Naive thymus-derived CD8-positive, alpha-beta T cell (primary cell): ENCODE results near the gene PLPPR5. TPM values are rescaled to one million over a fixed set of nuclear protein-coding genes. Genes with fewer than 3 reads are reported as not detected.

Experiments used
- ATAC-seq, 2 donors: fragments of 150-1000 bp; cut with Tn5 transposase in 1 of 2; sonication (Bioruptor Pico), chemical (Tn5 transposase) in 1 of 2; 1 replicate in 1 of 2; 2 replicates in 1 of 2; pipeline ENCODE4 v1.10.0; 2021; ENCODE audit warnings: mild to moderate bottlenecking in 2 of 2, moderate library complexity in 2 of 2
- POLR2A ChIA-PET: fragments of 350-600 bp; sonication (Branson Sonifier 250); formaldehyde crosslinking; loops from one replicate; lab custom pipeline; 2021; ENCODE audit warnings: antibody characterized with exemption; lab: Charles Lee
- DNase-seq, 10 donors: peaks; one replicate each; pipeline versions ENCODE4 v3.0.0 to v3.0.0-alpha.2; 2020 to 2022
- H3K27ac Mint-ChIP-seq, 10 donors: one replicate each; pipeline ENCODE4 v1.8.0; 2020 to 2022; ENCODE audit warnings: mild to moderate bottlenecking in 10 of 10, mixed read lengths in 10 of 10, moderate library complexity in 4 of 10, inconsistent platforms in 1 of 10
- H3K27me3 Mint-ChIP-seq, 5 donors: one replicate each; pipeline ENCODE4 v1.8.0; 2021 to 2022; ENCODE audit warnings: mixed read lengths in 5 of 5
- H3K36me3 Mint-ChIP-seq, 3 donors: one replicate each; pipeline ENCODE4 v1.8.0; 2020 to 2022; ENCODE audit warnings: mixed read lengths in 3 of 3, mild to moderate bottlenecking in 2 of 3, inconsistent platforms in 1 of 3
- H3K4me1 Mint-ChIP-seq, 4 donors: one replicate each; pipeline ENCODE4 v1.8.0; 2021 to 2022; ENCODE audit warnings: mixed read lengths in 4 of 4
- H3K4me3 Mint-ChIP-seq, 10 donors: one replicate each; pipeline ENCODE4 v1.8.0; 2020 to 2022; ENCODE audit warnings: mild to moderate bottlenecking in 10 of 10, mixed read lengths in 10 of 10, moderate library complexity in 6 of 10, inconsistent platforms in 1 of 10
- H3K9me3 Mint-ChIP-seq, 9 donors: one replicate each; pipeline ENCODE4 v1.8.0; 2020 to 2022; ENCODE audit warnings: mixed read lengths in 9 of 9, mild to moderate bottlenecking in 3 of 9, inconsistent platforms in 1 of 9, moderate library complexity in 1 of 9
- polyA plus RNA-seq, 3 donors: library from polyadenylated mRNA; unstranded; fragments of 300-500 nt; fragmentation: Illumina TruSeq; gene quantifications; one replicate each; pipeline ENCODE4 v1.2.3, GENCODE V29; 2021
- total RNA-seq, 8 experiments: library from RNA in 2 of 8; stranded (reverse) in 2 of 8; gene quantifications; one replicate each; pipeline ENCODE4 v1.2.3 and lab custom pipeline; 2021 to 2026

Gene PLPPR5
- total and polyA plus RNA-seq, 5 experiments from 2014 or later: not detected

GRCh38 chr1:98924977-98925376 is 79.7 kb downstream of the PLPPR5 start:
- Mint-ChIP-seq H3K9me3 (peaks cover 0 to 3% (median 0%) of the 10 kb centered on the region in 9 donors), H3K4me3 (no peak overlapping the region), H3K27ac (no peak overlapping the region), H3K27me3 (no peaks in the 10 kb centered on the region), H3K4me1 (peaks cover 0 to 3% (median under 1%) of the 10 kb centered on the region in 4 donors), H3K36me3 (no peaks in the 10 kb centered on the region)
- DNase-seq (no peak), ATAC-seq (no peak)
- POLR2A ChIA-PET: no interaction called here

GRCh38 chr1:98923667-98924066 is 81.0 kb downstream of the PLPPR5 start:
- Mint-ChIP-seq H3K36me3 (no peaks in the 10 kb centered on the region), H3K27me3 (no peaks in the 10 kb centered on the region), H3K9me3 (peaks cover 0 to 3% (median 0%) of the 10 kb centered on the region in 9 donors), H3K27ac (no peak overlapping the region), H3K4me1 (peaks cover 0 to 6% (median 1%) of the 10 kb centered on the region in 4 donors), H3K4me3 (no peak overlapping the region)
- no peak for DNase-seq
- POLR2A ChIA-PET: no interaction called here
- no peak for ATAC-seq

- ATAC-seq (no peak), DNase-seq (no peak)
- POLR2A ChIA-PET: no interaction called here
- Mint-ChIP-seq H3K4me1 (peaks cover 2 to 6% (median 4%) of the 10 kb centered on the region in 4 donors), H3K4me3 (no peak overlapping the region), H3K9me3 (peaks cover 0 to 5% (median 0%) of the 10 kb centered on the region in 9 donors), H3K36me3 (no peaks in the 10 kb centered on the region), H3K27ac (no peak overlapping the region), H3K27me3 (no peaks in the 10 kb centered on the region)
These were observed 82.8 kb downstream of the PLPPR5 start for GRCh38 chr1:98921817-98922216.

GRCh38 chr1:98920441-98921110 is 84.1 kb downstream of the PLPPR5 start:
- H3K27me3 Mint-ChIP-seq: no peaks in the 10 kb centered on the region
- no peak overlapping the region for H3K4me3 Mint-ChIP-seq
- no peaks in the 10 kb centered on the region for H3K36me3 Mint-ChIP-seq
- DNase-seq (no peak), ATAC-seq (no peak)
- peaks cover 2 to 6% (median 4%) of the 10 kb centered on the region in 4 donors for H3K4me1 Mint-ChIP-seq
- no peak overlapping the region for H3K27ac Mint-ChIP-seq
- peaks cover 0 to 5% (median 0%) of the 10 kb centered on the region in 9 donors for H3K9me3 Mint-ChIP-seq
- POLR2A ChIA-PET: no interaction called here

- Mint-ChIP-seq H3K27me3 (no peaks in the 10 kb centered on the region), H3K27ac (no peak overlapping the region), H3K4me3 (no peak overlapping the region), H3K36me3 (no peaks in the 10 kb centered on the region), H3K9me3 (peaks cover 0 to 5% (median 0%) of the 10 kb centered on the region in 9 donors), H3K4me1 (peaks cover 2 to 6% (median 4%) of the 10 kb centered on the region in 4 donors)
- POLR2A ChIA-PET: no interaction called here
- no peak for DNase-seq
- no peak for ATAC-seq
These were observed 85.0 kb downstream of the PLPPR5 start for GRCh38 chr1:98919652-98920051.

GRCh38 chr1:98919211-98919610 is 85.5 kb downstream of the PLPPR5 start:
- no peak overlapping the region for H3K27ac Mint-ChIP-seq
- ATAC-seq: no peak
- H3K4me3 Mint-ChIP-seq: no peak overlapping the region

GRCh38 chr1:98914547-98914946 is 90.1 kb downstream of the PLPPR5 start:
- POLR2A ChIA-PET: no interaction called here
- no peak for DNase-seq
- Mint-ChIP-seq H3K9me3 (peaks cover 0 to 3% (median 0%) of the 10 kb centered on the region in 9 donors), H3K27me3 (peaks cover 0 to 3% (median 0%) of the 10 kb centered on the region in 5 donors), H3K27ac (no peak overlapping the region), H3K4me3 (no peak overlapping the region), H3K36me3 (no peaks in the 10 kb centered on the region), H3K4me1 (peaks cover 0 to 5% (median 1%) of the 10 kb centered on the region in 4 donors)
- ATAC-seq: no peak

More at GRCh38 chr1:98919211-98919610, 85.5 kb downstream of the PLPPR5 start:
- H3K27me3 Mint-ChIP-seq: no peaks in the 10 kb centered on the region
- H3K9me3 Mint-ChIP-seq: peaks cover 0 to 5% (median 0%) of the 10 kb centered on the region in 9 donors
- DNase-seq: no peak
- H3K4me1 Mint-ChIP-seq: peaks cover 2 to 6% (median 4%) of the 10 kb centered on the region in 4 donors
- no peaks in the 10 kb centered on the region for H3K36me3 Mint-ChIP-seq
- POLR2A ChIA-PET: no interaction called here

GRCh38 chr1:98910827-98911226 is 93.8 kb downstream of the PLPPR5 start:
- Mint-ChIP-seq H3K4me3 (no peak overlapping the region), H3K4me1 (no peaks in the 10 kb centered on the region), H3K9me3 (peaks cover 0 to 3% (median 0%) of the 10 kb centered on the region in 9 donors), H3K27me3 (peaks cover 0 to 3% (median 0%) of the 10 kb centered on the region in 5 donors), H3K36me3 (no peaks in the 10 kb centered on the region), H3K27ac (no peak overlapping the region)
- POLR2A ChIA-PET: no interaction called here
- DNase-seq (no peak), ATAC-seq (no peak)

- DNase-seq: no peak
- H3K27ac Mint-ChIP-seq: no peak overlapping the region
- H3K27me3 Mint-ChIP-seq: peaks cover 0 to 3% (median 0%) of the 10 kb centered on the region in 5 donors
- POLR2A ChIA-PET: no interaction called here
- H3K4me3 Mint-ChIP-seq: no peak overlapping the region
- no peak for ATAC-seq
- H3K36me3 Mint-ChIP-seq: no peaks in the 10 kb centered on the region
- no peaks in the 10 kb centered on the region for H3K4me1 Mint-ChIP-seq
- H3K9me3 Mint-ChIP-seq: peaks cover 0 to 3% (median 0%) of the 10 kb centered on the region in 9 donors
These were observed 95.7 kb downstream of the PLPPR5 start for GRCh38 chr1:98908980-98909379.

- H3K27ac Mint-ChIP-seq: no peak overlapping the region
- H3K27me3 Mint-ChIP-seq: peaks cover 0 to 3% (median 0%) of the 10 kb centered on the region in 5 donors
- no peaks in the 10 kb centered on the region for H3K36me3 Mint-ChIP-seq
- DNase-seq (no peak), ATAC-seq (no peak)
- no peak overlapping the region for H3K4me3 Mint-ChIP-seq
- POLR2A ChIA-PET: interaction anchor here (0.7 kb wide), 1 partner anchor 855 kb away, joined by 3 read pairs; no protein-coding TSS in a partner anchor
- H3K9me3 Mint-ChIP-seq: peaks cover 0 to 3% (median 0%) of the 10 kb centered on the region in 9 donors
- H3K4me1 Mint-ChIP-seq: peaks cover 0 to 6% (median 2%) of the 10 kb centered on the region in 4 donors
These were observed 97.9 kb downstream of the PLPPR5 start for GRCh38 chr1:98906809-98907208.

GRCh38 chr1:98906361-98906760 is 98.3 kb downstream of the PLPPR5 start:
- DNase-seq: no peak
- peaks cover 0 to 3% (median 0%) of the 10 kb centered on the region in 5 donors for H3K27me3 Mint-ChIP-seq
- no peak overlapping the region for H3K27ac Mint-ChIP-seq
- H3K4me1 Mint-ChIP-seq: peaks cover 0 to 6% (median 2%) of the 10 kb centered on the region in 4 donors
- H3K4me3 Mint-ChIP-seq: no peak overlapping the region
- ATAC-seq: no peak
- POLR2A ChIA-PET: no interaction called here
- H3K9me3 Mint-ChIP-seq: peaks cover 0 to 3% (median 0%) of the 10 kb centered on the region in 9 donors
- no peaks in the 10 kb centered on the region for H3K36me3 Mint-ChIP-seq

- H3K27me3 Mint-ChIP-seq: no peaks in the 10 kb centered on the region
- ATAC-seq (no peak), DNase-seq (no peak)
- H3K27ac Mint-ChIP-seq: peak overlapping the region in 1 of 10 donors; percentile 32
- H3K36me3 Mint-ChIP-seq: no peaks in the 10 kb centered on the region
- POLR2A ChIA-PET: no interaction called here
- H3K9me3 Mint-ChIP-seq: peaks cover 0 to 4% (median 0%) of the 10 kb centered on the region in 9 donors
- H3K4me3 Mint-ChIP-seq: no peak overlapping the region
- H3K4me1 Mint-ChIP-seq: peaks cover 0 to 6% (median 2%) of the 10 kb centered on the region in 4 donors
These were observed 100.0 kb downstream of the PLPPR5 start for GRCh38 chr1:98904684-98905083.

- H3K4me1 Mint-ChIP-seq: peaks cover 0 to 6% (median 2%) of the 10 kb centered on the region in 4 donors
- no peaks in the 10 kb centered on the region for H3K36me3 Mint-ChIP-seq
- H3K4me3 Mint-ChIP-seq: no peak overlapping the region
- ATAC-seq (no peak), DNase-seq (no peak)
- no peak overlapping the region for H3K27ac Mint-ChIP-seq
- POLR2A ChIA-PET: no interaction called here
- H3K9me3 Mint-ChIP-seq: peaks cover 0 to 4% (median 0%) of the 10 kb centered on the region in 9 donors
- H3K27me3 Mint-ChIP-seq: no peaks in the 10 kb centered on the region
These were observed 100.9 kb downstream of the PLPPR5 start for GRCh38 chr1:98903726-98904125.
